HFF-Myc (cell line): ENCODE measurements around the gene SHB.

Experiments used
- DNase-seq: peaks from one replicate; pipeline ENCODE4 v3.0.0-alpha.2; 2011; ENCODE audit warnings: low read depth; ENCODE audit errors: extremely low read depth
- H3K4me3 ChIP-seq: replicated peaks from 2 replicates; pipeline ENCODE4 v1.5.1; 2011; ENCODE audit warnings: low read depth, mild to moderate bottlenecking, control low read depth, low read length
- CTCF ChIP-seq: IDR thresholded peaks from 2 replicates; pipeline ENCODE4 v1.5.1; 2012; ENCODE audit warnings: mild to moderate bottlenecking, low read depth, low read length, control low read depth; ENCODE audit errors: missing control alignments

The SHB gene

DNA sequence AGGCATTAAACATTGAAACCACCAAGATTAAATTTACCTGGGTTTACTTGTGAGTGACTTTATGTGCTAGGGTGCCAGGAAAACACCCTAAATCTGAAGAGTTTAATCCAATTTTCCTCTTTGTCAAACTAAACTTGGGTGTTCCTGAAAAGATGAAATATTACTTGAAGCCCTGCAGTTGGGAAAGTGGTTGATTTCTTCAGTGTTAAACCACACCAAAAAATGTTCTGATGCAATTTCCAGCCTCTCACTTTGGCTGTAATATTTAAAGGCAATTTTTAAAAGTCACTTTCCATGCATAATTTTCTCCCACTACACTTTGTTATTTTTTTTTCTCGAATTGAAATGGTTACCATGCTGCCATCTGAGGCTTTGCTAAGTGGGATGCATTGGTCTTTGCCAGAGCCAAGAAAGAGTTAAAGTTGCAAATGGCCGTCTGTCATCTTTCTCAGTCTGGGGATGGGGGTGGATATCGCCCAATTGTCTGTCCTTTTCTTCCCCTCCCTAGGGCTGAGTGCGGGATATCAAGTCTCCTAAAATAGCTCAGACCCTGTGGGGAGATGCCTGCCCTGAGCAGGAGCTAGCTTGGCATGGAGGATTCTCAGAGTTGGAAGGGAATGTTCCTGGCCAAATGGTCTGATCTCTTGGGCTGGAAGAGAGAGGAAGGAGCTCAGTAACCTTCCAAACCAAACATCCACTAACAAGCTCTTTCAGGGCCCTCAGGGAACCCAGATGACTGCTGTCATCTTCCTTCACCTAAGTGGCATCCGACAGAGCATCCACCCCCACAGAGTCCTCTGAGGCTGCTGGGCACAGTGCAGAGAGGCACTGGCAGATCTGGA, 13.6 kb upstream of the SHB start:
- TF ChIP-seq CTCF = no peak
- H3K4me3 ChIP-seq = no peak overlapping the region
- DNase-seq = no peak

- H3K4me3 ChIP-seq = no peak overlapping the region
- no peak for TF ChIP-seq CTCF
- DNase-seq = no peak
Measured at GRCh38 chr9:38081356-38082108, 12.5 kb upstream of the SHB start.

- no peak for TF ChIP-seq CTCF
- no peak for DNase-seq
- no peak overlapping the region for H3K4me3 ChIP-seq
Measured at GRCh38 chr9:38079461-38080031, 10.5 kb upstream of the SHB start.

- no peak for TF ChIP-seq CTCF
- DNase-seq = no peak
Measured at GRCh38 chr9:38075272-38075671, 6.2 kb upstream of the SHB start.

GRCh38 chr9:38074441-38074961, 5.5 kb upstream of the SHB start:
- no peak overlapping the region for H3K4me3 ChIP-seq
- no peak for TF ChIP-seq CTCF
- DNase-seq = no peak

More at GRCh38 chr9:38075272-38075671, 6.2 kb upstream of the SHB start:
- no peak overlapping the region for H3K4me3 ChIP-seq

- no peak overlapping the region for H3K4me3 ChIP-seq
- TF ChIP-seq CTCF = no peak
- no peak for DNase-seq
Measured at GRCh38 chr9:38073882-38074281, 4.9 kb upstream of the SHB start.
